Right ventricle myocardium superior (tissue), 1 donor: ENCODE measurements around the gene ABHD17C. TPM values are rescaled to one million over a fixed set of nuclear protein-coding genes. Genes with fewer than 3 reads are reported as not detected.
A peak's percentile ranks its signal among the peaks of the same experiment; 100 is the strongest.
"Not testable (repeated sequence)": the region's sequence is repeated elsewhere in the genome, so short reads cannot be mapped to it uniquely, and the experiment has no call there.

Experiments used
- ATAC-seq: fragments of 200-7000 bp; cut with Tn5 transposase; one replicate; pipeline ENCODE4 v1.9.1; 2020; ENCODE audit warnings: mild to moderate bottlenecking; ENCODE audit not compliant: poor library complexity
- DNase-seq: peaks from one replicate; pipeline ENCODE4 v3.0.0-alpha.2; 2020
- intact Hi-C: fragments of 100-400 bp; cut with DNase I; formaldehyde crosslinking; loops from one replicate; pipeline ENCODE4 v1.11.2; 2022
- total RNA-seq: library from RNA; stranded (reverse); fragmentation: NEBNext Ultra II Directional; extraction: Animal tissue kit (Norgen Biotek cat#: 25700); gene quantifications from one replicate; pipeline ENCODE4 v1.2.1, GENCODE V29; 2021
- donor health status: DM: no; HTN: yes; CAD: no; lungs with severe emphysema.

The ABHD17C gene
- total RNA-seq, 1 donor from 2014 or later = 8.0 TPM

DNA sequence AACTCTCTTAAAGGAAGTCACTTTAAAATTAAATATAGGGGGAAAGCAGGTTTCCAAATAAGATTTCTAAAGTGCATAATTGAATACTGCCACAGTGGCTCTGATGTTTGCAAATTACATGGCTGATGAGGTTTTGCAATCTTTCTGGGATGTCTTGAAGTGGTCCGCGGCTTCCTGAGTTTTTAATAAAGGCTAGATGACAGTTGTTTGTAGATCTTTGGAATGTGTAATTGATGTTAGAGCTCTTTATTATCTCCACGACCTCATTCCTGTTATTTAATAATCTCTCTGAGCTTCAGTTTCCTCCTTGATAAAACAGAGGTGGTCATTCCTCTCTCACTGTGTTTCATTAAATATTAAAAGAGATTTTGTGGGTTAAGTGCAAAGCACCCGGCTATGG, 57.1 kb downstream of the ABHD17C start:
- ATAC-seq (no peak), DNase-seq (no peak)
- intact Hi-C loops = no loop called here

GRCh38 chr15:80753161-80753560, 58.1 kb downstream of the ABHD17C start:
- ATAC-seq (no peak), DNase-seq (no peak)
- intact Hi-C loops = no loop called here

GRCh38 chr15:80754014-80754413, 58.9 kb downstream of the ABHD17C start:
- ATAC-seq (no peak), DNase-seq (no peak)
- intact Hi-C loops = no loop called here

- intact Hi-C loops = no loop called here
- DNase-seq = no peak
- no peak for ATAC-seq
Observed at GRCh38 chr15:80755885-80756284, 60.8 kb downstream of the ABHD17C start.

- intact Hi-C loops = no loop called here
- no peak for ATAC-seq
- DNase-seq = no peak
Observed at GRCh38 chr15:80758130-80758745, 63.1 kb downstream of the ABHD17C start.

GRCh38 chr15:80760960-80761359, 65.8 kb downstream of the ABHD17C start:
- intact Hi-C loops = no loop called here
- DNase-seq = no peak
- ATAC-seq = no peak

GRCh38 chr15:80761754-80762153, 66.6 kb downstream of the ABHD17C start:
- ATAC-seq = no peak
- intact Hi-C loops = no loop called here
- no peak for DNase-seq

GRCh38 chr15:80763235-80763634, 68.1 kb downstream of the ABHD17C start:
- intact Hi-C loops, DNase-seq, ATAC-seq: not testable (repeated sequence)

GRCh38 chr15:80764535-80764934, 69.4 kb downstream of the ABHD17C start:
- intact Hi-C loops = no loop called here
- ATAC-seq = no peak
- DNase-seq = no peak

DNA sequence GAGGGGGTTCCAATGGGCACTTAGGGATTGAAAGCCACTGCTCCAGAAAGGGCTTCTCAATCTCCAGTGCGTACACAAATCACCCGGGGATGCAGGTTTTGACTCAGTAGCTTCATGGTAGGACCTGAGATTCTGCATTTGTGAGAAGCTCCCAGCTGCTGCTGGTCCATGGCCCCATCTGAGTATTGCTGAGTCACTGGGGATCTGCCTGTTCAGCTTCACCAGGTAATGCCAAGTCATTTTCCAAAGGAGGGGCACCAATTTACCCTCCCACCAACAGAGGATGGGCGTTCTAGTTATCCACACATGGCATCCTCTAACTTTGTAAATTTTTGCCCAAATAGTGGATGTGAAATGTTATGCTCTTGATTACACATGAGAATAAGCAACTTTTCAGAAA, 71.2 kb downstream of the ABHD17C start:
- DNase-seq (no peak), ATAC-seq (no peak)
- intact Hi-C loops = no loop called here

- DNase-seq (no peak), ATAC-seq (no peak)
- intact Hi-C loops = no loop called here
Observed at GRCh38 chr15:80768158-80768557, 73.0 kb downstream of the ABHD17C start.

DNA sequence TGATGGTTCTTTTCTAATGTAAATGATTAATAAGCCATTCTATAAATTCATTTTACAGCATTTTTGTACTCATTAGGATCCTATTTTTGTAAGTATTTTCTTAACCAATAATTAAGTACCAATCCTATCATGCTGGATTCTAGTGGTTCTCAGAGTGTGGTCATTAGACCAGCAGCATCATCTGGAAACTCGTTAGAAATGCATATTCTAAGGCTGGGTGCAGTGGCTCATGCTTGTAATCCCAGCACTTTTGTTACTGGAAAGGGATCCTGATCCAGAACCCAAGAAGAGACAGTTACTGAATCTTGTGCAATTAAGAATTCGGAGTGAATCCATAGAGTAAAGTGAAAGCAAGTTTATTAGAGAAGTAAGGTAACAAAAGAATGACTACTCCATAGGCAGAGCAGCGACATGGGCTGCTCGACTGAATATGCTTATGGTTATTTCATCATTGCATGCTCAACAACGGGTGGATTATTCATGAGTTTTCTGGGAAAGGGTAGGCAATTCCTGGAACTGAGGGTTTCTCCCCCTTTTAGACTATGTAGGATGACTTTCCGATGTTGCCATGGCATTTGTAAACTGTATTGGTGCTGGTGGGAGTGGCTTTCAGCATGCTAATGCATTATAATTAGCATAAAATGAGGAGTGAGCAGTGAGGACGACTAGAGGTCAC, 74.2 kb downstream of the ABHD17C start:
- intact Hi-C loops = no loop called here
- DNase-seq (no peak), ATAC-seq (no peak)

DNA sequence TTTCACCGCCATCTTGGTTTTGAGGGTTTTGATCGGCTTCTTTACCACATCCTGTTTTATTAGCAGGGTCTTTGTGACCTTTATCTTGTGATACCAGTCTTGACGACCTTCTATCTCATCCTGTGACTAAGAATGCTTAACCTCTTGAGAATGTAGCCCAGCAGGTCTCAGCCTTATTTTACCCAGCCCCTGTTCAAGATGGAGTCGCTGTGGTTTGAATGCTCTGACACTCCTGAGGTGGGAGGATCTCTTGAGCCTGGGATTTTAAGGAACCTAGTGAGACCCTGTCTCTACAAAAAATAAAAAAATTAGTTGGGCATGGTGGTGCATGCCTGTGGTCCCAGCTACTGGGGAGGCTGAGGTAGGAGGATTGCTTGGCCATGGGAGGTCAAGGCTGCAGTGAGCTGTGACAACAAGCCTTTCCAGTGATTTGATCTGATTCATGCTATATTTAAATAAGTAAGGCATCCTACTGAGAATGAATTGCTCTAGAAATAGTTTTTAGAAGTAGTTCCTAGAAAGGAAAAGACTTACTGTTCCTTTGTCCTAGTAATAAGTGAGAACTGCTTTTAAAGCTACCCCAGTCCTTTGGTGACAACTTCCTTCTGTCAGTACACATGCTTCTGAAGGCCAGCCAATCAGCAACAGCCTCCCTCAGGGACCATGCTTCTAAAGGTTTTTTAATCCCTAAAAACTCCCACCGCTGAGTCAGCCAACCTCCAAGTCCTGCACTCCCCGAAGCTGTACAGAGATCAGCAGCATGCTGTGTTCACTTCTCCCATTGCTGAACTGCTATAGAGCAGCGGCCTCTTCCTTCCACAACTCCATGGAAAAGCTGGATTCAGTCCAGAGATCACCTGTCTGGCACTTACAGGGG, 75.0 kb downstream of the ABHD17C start:
- intact Hi-C loops = no loop called here
- DNase-seq = no peak
- no peak for ATAC-seq

DNA sequence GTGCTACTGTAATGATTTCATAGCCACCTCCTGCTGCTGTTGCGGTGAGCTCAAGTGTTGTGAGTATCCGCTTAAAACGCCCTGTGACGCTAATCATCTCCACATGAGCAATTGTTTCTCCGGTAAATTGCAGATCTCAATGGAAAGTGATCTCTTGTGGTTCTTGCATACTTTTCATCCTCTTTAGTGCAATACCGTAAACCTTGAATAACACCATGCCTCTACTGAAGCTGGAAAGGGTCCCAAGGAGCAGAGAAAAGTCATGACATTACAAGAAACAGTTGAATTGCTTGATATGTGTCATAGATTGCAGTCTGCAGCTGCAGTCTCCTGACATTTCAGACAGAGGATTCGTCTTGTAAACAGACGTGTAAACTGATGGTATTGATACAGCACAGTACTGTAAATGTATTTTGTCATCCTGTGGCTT, 78.0 kb downstream of the ABHD17C start:
- intact Hi-C loops = no loop called here
- no peak for DNase-seq
- ATAC-seq = no peak

DNA sequence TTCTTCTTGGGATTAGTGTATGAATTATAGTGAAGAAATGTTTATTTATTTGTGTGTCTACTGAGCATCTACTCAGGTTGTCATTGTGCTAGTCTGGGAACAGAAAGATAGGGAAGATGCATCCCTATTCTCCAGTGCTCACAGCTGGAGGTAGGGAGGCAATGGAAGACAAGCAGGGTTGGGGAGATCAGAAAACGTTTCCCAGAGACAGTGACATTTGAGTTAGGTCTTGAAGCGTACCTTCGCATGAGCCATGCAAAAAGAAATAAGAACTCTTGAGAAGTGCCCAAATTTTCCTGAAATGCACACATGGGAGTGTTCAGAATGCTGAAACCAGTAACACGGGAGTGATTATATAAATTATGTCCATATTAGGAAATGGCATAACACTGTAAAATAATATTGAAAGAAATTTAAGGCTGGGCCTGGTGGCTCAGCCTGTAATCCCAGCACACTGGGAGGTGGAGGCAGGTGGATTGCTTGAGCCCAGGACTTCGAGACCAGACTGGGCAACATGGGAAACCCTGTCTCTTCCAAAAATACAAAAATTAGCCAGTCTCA, 78.8 kb downstream of the ABHD17C start:
- intact Hi-C loops = no loop called here
- no peak for ATAC-seq
- no peak for DNase-seq

DNA sequence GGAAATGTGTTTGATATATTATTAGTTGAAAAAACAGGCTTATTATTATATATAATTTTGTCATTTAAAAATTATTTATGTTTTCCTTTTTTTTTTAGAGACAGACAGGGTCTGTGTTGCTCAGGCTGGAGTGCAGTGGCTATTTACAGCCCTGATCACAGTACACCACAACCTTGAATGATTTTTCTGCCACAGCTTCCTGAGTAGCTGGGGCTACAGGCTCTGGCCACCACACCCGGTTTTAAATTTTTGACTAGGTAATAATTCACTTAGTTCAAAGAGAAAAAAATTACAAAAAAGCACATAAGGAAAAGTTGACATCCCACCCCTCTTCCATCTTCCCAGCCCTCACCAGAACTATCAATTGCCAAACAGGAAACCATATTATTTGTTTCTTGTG, 79.4 kb downstream of the ABHD17C start:
- no peak for DNase-seq
- intact Hi-C loops = no loop called here
- no peak for ATAC-seq

DNA sequence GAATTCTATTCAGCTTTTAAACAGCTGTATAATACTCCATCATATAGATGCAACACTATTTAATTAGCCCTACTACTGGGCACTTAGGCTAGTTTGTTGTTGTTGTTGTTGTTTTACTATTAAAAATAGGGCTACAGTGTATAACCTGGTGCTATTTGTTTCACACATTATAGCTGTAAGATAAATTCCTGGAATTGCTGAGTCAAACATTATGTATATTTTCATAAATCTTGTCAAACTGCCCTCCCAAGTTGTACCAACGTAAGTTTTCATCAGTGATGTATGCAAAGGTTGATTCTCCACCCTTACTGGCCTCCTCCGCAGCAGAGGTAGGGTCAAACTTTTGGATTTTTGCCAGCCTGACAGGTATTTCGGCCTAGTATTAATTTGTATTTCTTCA, 80.2 kb downstream of the ABHD17C start:
- ATAC-seq (no peak), DNase-seq (no peak)
- intact Hi-C loops = loop anchor here (5.0 kb wide), 3 partner anchors 158 to 318 kb away; no protein-coding TSS in a partner anchor

- ATAC-seq (peak; percentile 64), DNase-seq (peak; percentile 62)
- intact Hi-C loops = loop anchor here (5.0 kb wide), 3 partner anchors 159 to 319 kb away; no protein-coding TSS in a partner anchor
Observed at GRCh38 chr15:80776420-80777045, 81.4 kb downstream of the ABHD17C start.

- intact Hi-C loops = loop anchor here (5.0 kb wide), 3 partner anchors 160 to 320 kb away; no protein-coding TSS in a partner anchor
- DNase-seq = peak; percentile 61
- peak; percentile 70 for ATAC-seq
Observed at GRCh38 chr15:80777137-80777536, 82.0 kb downstream of the ABHD17C start.
